ENCODE results near the gene FSIP1.

FSIP1 gene

GRCh38 chr15:39596358-39597051 lies 186.1 kb downstream of the FSIP1 start:
- Histone ChIP-seq H3K9me3 (ENCODE audit: control insufficient read depth, insufficient read depth, low read length) (no peaks in the 10 kb centered on the region), H3K4me2 (ENCODE audit: low read length) (no peak overlapping the region), H3K79me2 (ENCODE audit: control insufficient read depth, low read length) (no peaks in the 10 kb centered on the region), H3K4me3 (ENCODE audit: low read length) (no peak overlapping the region), H3K9me2 (replicated peaks; ENCODE audit: control insufficient read depth, low read length) (no peaks in the 10 kb centered on the region), H3K4me1 (ENCODE audit: control insufficient read depth, low read length) (no peaks in the 10 kb centered on the region), H3K27me3 (ENCODE audit: control insufficient read depth, low read length) (no peaks in the 10 kb centered on the region), H4K20me1 (ENCODE audit: control insufficient read depth, insufficient read depth, low read depth, low read length) (no peaks in the 10 kb centered on the region), H3K36me3 (ENCODE audit: control insufficient read depth, low read length) (no peaks in the 10 kb centered on the region), H3F3A (ENCODE audit: control insufficient read depth, insufficient read depth) (no peaks in the 10 kb centered on the region), H3K27ac (ENCODE audit: low read depth, low read length) (no peak overlapping the region)
- no peak for TF ChIP-seq CTCF (IDR thresholded peaks at IDR 0.05; ENCODE audit: low read depth, low read length, poor library complexity, severe bottlenecking)

DNA sequence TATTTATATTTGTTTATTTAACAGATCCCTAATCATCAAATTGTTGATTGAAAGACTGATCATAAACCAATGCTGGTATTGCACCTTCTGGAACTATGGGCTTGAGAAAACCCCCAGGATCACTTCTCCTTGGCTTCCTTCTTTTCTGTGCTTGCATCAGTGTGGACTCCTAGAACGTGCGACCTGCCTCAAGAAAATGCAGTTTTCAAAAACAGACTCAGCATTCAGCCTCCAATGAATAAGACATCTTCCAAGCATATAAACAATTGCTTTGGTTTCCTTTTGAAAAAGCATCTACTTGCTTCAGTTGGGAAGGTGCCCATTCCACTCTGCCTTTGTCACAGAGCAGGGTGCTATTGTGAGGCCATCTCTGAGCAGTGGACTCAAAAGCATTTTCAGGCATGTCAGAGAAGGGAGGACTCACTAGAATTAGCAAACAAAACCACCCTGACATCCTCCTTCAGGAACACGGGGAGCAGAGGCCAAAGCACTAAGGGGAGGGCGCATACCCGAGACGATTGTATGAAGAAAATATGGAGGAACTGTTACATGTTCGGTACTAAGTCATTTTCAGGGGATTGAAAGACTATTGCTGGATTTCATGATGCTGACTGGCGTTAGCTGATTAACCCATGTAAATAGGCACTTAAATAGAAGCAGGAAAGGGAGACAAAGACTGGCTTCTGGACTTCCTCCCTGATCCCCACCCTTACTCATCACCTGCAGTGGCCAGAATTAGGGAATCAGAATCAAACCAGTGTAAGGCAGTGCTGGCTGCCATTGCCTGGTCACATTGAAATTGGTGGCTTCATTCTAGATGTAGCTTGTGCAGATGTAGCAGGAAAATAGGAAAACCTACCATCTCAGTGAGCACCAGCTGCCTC lies 187.1 kb downstream of the FSIP1 start:
- H3K4me1 ChIP-seq (ENCODE audit: control insufficient read depth, low read length) = no peaks in the 10 kb centered on the region
- H3K27ac ChIP-seq (ENCODE audit: low read depth, low read length) = no peak overlapping the region
- no peaks in the 10 kb centered on the region for H3K36me3 ChIP-seq (ENCODE audit: control insufficient read depth, low read length)
- no peaks in the 10 kb centered on the region for H4K20me1 ChIP-seq (ENCODE audit: control insufficient read depth, insufficient read depth, low read depth, low read length)
- H3F3A ChIP-seq (ENCODE audit: control insufficient read depth, insufficient read depth) = no peaks in the 10 kb centered on the region
- no peaks in the 10 kb centered on the region for H3K9me2 ChIP-seq (replicated peaks; ENCODE audit: control insufficient read depth, low read length)
- H3K4me3 ChIP-seq (ENCODE audit: low read length) = no peak overlapping the region
- H3K79me2 ChIP-seq (ENCODE audit: control insufficient read depth, low read length) = no peaks in the 10 kb centered on the region
- H3K4me2 ChIP-seq (ENCODE audit: low read length) = no peak overlapping the region
- no peaks in the 10 kb centered on the region for H3K9me3 ChIP-seq (ENCODE audit: control insufficient read depth, insufficient read depth, low read length)
- TF ChIP-seq EZH2phosphoT487 (IDR thresholded peaks at IDR 0.05; ENCODE audit: borderline replicate concordance, low read length) (no peak), CTCF (IDR thresholded peaks at IDR 0.05; ENCODE audit: low read depth, low read length, poor library complexity, severe bottlenecking) (no peak)
- no peaks in the 10 kb centered on the region for H3K27me3 ChIP-seq (ENCODE audit: control insufficient read depth, low read length)

DNA sequence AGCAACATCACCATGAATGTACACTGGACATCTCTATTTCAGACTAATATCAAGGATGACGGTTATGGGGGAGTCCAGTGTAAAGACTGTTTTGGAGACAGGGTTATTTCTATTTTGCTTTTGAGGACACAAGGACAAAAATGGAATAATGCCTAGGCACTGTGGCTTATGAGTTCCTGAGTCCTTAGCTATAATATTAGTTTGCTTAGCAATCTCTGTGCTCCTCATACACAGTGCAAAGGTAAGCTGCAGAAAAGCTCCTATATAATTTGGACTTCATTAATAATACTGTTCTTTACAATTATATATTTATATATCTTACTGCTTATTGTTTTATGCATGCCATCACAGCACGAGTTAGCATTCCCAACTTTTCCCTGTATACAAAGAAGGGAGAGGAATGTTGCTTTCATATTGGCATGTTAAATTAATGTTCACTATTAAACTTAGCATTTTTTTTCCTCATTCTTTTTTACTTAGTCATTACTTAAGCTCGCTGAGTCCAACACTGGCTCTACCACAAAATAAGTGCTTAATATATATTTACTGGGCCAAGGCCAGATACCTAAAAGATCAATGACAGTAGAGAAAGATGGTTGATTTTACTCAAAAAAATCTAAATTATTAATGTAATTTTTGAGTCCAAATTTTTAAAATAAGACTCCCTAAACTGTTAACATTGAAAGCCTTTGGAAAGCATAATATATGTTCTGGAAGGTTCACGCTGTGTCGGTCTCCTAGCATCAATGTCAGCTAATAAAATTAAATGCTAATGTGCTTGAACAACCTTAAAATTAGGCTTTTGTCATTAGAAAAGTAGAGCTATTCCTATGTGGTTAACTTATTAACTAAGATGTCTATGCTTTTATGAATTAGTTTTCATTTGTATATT lies 187.9 kb downstream of the FSIP1 start:
- Histone ChIP-seq H3K4me1 (ENCODE audit: control insufficient read depth, low read length) (no peaks in the 10 kb centered on the region), H3K4me3 (ENCODE audit: low read length) (no peak overlapping the region), H3K79me2 (ENCODE audit: control insufficient read depth, low read length) (no peaks in the 10 kb centered on the region), H3K36me3 (ENCODE audit: control insufficient read depth, low read length) (no peaks in the 10 kb centered on the region), H4K20me1 (ENCODE audit: control insufficient read depth, insufficient read depth, low read depth, low read length) (no peaks in the 10 kb centered on the region), H3K9me2 (replicated peaks; ENCODE audit: control insufficient read depth, low read length) (no peaks in the 10 kb centered on the region), H3K9me3 (ENCODE audit: control insufficient read depth, insufficient read depth, low read length) (no peaks in the 10 kb centered on the region), H3K27me3 (ENCODE audit: control insufficient read depth, low read length) (no peaks in the 10 kb centered on the region), H3K27ac (ENCODE audit: low read depth, low read length) (no peak overlapping the region), H3K4me2 (ENCODE audit: low read length) (no peak overlapping the region), H3F3A (ENCODE audit: control insufficient read depth, insufficient read depth) (no peaks in the 10 kb centered on the region)
- TF ChIP-seq CTCF (IDR thresholded peaks at IDR 0.05; ENCODE audit: low read depth, low read length, poor library complexity, severe bottlenecking) = no peak
- TF ChIP-seq EZH2phosphoT487 (IDR thresholded peaks at IDR 0.05; ENCODE audit: borderline replicate concordance, low read length) = no peak

All from DOHH2 (cell line).